Activated naive CD4-positive, alpha-beta T cell treated with anti-CD3 and anti-CD28 coated beads, Interleukin-2, amount 10 ng/mL, durations not matched to agents 7 days and 5 days (primary cell): Measurements from ENCODE around the gene VAC14.

ENCODE experiments used
- CTCF ChIA-PET: fragments of 350-600 bp; sonication (Branson Sonifier 250); formaldehyde crosslinking; loops from one replicate; lab custom pipeline; 2021; ENCODE audit warnings: antibody characterized with exemption; lab: Charles Lee
- DNase-seq: peaks from one replicate; pipeline ENCODE4 v3.0.0-alpha.2; 2020
- H3K27ac Mint-ChIP-seq: one replicate; pipeline ENCODE4 v1.8.0; 2021; ENCODE audit warnings: mild to moderate bottlenecking, moderate library complexity, mixed read lengths
- H3K27me3 Mint-ChIP-seq: one replicate; pipeline ENCODE4 v1.8.0; 2021; ENCODE audit warnings: mild to moderate bottlenecking, mixed read lengths
- H3K36me3 Mint-ChIP-seq: one replicate; pipeline ENCODE4 v1.8.0; 2021; ENCODE audit warnings: mixed read lengths
- H3K4me1 Mint-ChIP-seq: one replicate; pipeline ENCODE4 v1.8.0; 2021; ENCODE audit warnings: mixed read lengths
- H3K4me3 Mint-ChIP-seq: one replicate; pipeline ENCODE4 v1.8.0; 2021; ENCODE audit warnings: mild to moderate bottlenecking, moderate library complexity, mixed read lengths
- H3K9me3 Mint-ChIP-seq: one replicate; pipeline ENCODE4 v1.8.0; 2021; ENCODE audit warnings: mixed read lengths

VAC14 gene

DNA sequence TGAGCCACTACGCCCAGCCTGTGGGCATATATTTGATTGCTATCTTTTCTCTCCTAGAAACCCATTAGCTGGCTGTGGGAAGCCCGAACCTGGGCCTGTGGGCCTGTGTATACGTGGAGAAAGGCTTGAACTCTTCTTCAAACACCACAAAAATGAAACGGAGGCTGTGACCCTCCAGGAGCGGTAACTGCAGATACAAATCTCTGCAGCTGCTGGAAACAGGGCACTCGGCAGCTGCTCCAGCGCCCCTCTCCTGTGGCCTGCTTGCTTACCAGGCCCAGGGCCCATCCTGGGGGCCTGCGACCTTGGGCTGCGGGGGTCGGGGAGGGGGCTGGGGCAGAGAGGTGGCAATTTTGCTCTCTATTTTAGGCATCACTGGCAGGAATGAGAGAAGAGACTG lies 87.1 kb downstream of the VAC14 start:
- Mint-ChIP-seq H3K36me3 (no peaks in the 10 kb centered on the region), H3K4me3 (no peak overlapping the region)

DNA sequence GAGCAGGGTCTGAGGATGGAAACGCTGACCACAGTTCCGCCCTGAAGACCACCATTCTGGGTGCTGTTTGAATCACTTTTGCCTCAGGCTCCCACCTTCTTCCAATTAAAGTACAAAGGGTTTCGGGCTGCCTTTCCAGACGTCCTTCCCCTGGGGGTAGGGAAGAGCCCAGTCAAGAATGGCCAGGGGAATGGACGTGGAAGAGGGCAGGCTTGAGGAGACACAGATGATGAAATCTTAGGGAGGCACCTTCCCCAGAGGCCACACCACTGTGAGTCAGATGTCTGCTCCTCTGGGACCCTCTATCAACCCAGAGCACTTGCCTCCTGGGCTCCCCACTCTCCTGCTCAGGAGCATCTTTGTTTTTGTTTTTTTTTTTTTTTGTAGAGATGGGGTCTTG lies 87.6 kb downstream of the VAC14 start:
- Mint-ChIP-seq H3K27ac (no peak overlapping the region), H3K9me3 (no peaks in the 10 kb centered on the region), H3K4me1 (peaks cover 10% of the 10 kb centered on the region), H3K4me3 (no peak overlapping the region), H3K36me3 (no peaks in the 10 kb centered on the region), H3K27me3 (no peaks in the 10 kb centered on the region)
- DNase-seq: no peak
- CTCF ChIA-PET: no interaction called here

More for the DNA sequence above, 87.1 kb downstream of the VAC14 start:
- no peak for DNase-seq
- Mint-ChIP-seq H3K27me3 (no peaks in the 10 kb centered on the region), H3K27ac (no peak overlapping the region), H3K4me1 (peaks cover 10% of the 10 kb centered on the region), H3K9me3 (no peaks in the 10 kb centered on the region)
- CTCF ChIA-PET: no interaction called here

DNA sequence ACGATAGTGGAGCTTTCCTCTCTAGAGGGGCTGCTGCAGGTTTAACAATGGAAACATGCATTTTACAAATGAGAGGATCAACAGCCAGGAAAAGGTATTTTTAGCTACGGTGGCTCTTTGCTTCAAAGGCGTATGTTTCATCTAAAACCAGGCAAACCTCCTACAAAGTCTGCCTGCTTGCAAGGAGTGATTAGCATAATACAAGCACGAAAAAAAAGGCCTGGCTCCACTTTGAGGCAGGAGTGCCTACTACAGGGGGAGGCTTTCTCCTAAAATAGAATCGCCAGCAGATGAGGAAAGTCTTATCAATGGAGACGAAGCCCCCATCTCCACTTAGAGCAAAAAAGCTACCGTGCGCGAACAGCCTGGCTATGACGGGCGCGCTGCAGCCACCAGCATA lies 88.0 kb downstream of the VAC14 start:
- CTCF ChIA-PET: no interaction called here
- peaks cover 2% of the 10 kb centered on the region for H3K36me3 Mint-ChIP-seq

DNA sequence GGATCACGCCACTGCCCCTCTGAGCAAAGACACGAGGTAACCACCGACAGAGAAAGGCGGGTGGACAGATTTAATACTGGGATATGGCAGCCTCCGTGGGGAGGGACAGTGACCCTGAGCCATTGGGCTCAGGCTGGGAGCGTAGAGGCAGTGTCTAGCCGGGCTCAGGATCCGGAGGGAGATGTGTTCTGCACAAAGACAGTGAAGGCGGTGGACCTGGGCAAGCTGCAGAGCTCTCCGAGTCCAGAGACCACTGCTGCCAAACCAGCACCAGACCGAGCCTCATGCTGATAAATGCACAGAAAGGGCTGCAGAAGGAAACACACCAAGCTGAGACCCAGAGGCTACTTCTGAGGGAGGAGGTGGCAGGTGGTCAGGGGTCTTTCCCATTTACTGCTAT lies 88.6 kb downstream of the VAC14 start:
- H3K4me1 Mint-ChIP-seq: peaks cover 10% of the 10 kb centered on the region
- H3K27me3 Mint-ChIP-seq: no peaks in the 10 kb centered on the region
- CTCF ChIA-PET: no interaction called here
- H3K9me3 Mint-ChIP-seq: no peaks in the 10 kb centered on the region
- DNase-seq: no peak
- H3K4me3 Mint-ChIP-seq: no peak overlapping the region
- H3K36me3 Mint-ChIP-seq: peaks cover 2% of the 10 kb centered on the region
- no peak overlapping the region for H3K27ac Mint-ChIP-seq

More for the DNA sequence above, 88.0 kb downstream of the VAC14 start:
- no peak overlapping the region for H3K4me3 Mint-ChIP-seq
- no peak overlapping the region for H3K27ac Mint-ChIP-seq
- peaks cover 10% of the 10 kb centered on the region for H3K4me1 Mint-ChIP-seq
- DNase-seq: no peak
- no peaks in the 10 kb centered on the region for H3K27me3 Mint-ChIP-seq
- no peaks in the 10 kb centered on the region for H3K9me3 Mint-ChIP-seq

DNA sequence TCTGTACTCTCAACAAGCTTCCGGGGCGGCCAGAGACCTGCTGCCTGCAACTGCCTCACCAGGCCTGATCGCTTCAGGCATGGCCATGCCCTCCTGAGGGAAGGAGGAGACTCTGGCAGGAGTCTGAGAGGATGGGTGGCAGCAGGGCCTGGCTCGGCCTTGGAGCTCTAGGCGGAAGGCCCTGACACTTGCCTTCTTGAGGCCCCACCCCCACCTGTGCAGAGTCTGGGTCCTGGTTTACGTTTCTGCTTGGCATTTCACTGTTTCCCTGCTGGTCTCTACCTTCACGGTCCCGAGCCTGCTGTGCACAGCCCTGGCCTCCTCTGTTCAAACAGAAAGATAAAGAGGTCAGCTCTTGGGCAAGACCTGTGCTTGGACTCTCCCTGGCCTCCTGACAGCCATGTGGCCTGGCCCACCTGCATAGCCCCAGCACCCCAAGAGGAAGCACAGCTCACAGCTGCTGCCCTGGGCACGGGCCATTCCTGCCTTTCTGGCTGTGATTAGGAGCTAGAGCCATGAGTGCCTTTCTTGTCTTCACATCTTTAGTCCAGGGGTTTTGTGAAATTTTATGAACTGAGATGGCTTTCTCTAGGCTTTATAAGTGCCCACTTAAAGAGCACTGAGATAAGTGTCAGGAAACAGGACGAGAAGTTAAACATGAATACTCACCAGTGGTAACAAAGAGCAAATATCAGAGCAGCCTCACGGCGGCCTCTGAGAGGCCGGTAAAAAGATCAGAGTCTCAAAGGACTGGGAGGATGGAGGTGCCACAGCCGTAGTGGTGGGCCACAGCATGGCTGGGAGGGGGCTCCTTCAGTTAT lies 89.5 kb downstream of the VAC14 start:
- no peak for DNase-seq
- no peak overlapping the region for H3K27ac Mint-ChIP-seq
- CTCF ChIA-PET: interaction anchor here (0.8 kb wide), 1 partner anchor 60 kb away, joined by 3 read pairs; no protein-coding TSS in a partner anchor
- peaks cover 2% of the 10 kb centered on the region for H3K36me3 Mint-ChIP-seq
- H3K4me3 Mint-ChIP-seq: no peak overlapping the region
- H3K4me1 Mint-ChIP-seq: peaks cover 10% of the 10 kb centered on the region
- H3K27me3 Mint-ChIP-seq: no peaks in the 10 kb centered on the region
- no peaks in the 10 kb centered on the region for H3K9me3 Mint-ChIP-seq

DNA sequence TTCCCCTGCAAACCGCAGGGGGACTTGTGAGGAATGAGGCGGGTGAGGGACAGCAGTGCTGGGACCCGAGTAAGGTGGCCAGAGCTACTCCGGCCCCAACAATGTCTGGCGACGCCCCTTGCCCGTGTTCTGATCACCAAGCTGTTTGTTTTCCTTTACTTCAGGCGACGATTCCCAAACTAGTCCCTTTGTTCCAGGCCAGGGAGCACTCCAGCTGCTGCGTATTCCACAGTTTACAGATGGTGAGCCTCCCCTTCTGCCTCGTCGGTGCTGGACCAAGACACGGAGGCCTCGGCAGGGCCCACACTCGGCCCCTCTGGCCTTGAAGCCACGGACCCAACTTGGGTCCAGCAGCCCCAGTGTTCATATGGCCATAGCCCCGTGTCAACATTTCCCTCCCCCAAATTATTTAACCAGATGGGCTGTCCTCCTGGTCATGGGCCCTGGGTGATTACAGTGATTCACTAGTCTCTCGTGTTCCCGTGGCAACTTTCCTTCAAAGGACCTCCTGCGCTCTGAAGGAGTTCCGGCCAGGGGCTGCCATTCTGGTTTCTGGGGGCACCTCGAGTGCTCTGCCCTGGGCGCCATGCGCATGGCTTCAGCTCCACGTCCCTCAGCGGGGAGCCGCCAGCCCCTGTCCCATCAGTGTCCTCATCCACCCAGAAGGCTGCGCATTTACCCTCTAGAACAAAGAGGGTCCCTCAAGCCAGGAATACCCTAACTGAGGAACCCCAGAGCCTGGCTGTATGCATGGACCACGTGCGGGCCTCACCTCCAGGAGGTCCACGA lies 90.3 kb downstream of the VAC14 start:
- CTCF ChIA-PET: interaction anchor here (0.8 kb wide), 1 partner anchor 61 kb away, joined by 3 read pairs; no protein-coding TSS in a partner anchor
- no peaks in the 10 kb centered on the region for H3K27me3 Mint-ChIP-seq
- no peaks in the 10 kb centered on the region for H3K9me3 Mint-ChIP-seq
- peak overlapping the region; percentile 28 for H3K27ac Mint-ChIP-seq
- H3K4me3 Mint-ChIP-seq: no peak overlapping the region
- H3K4me1 Mint-ChIP-seq: peaks cover 10% of the 10 kb centered on the region
- peaks cover 2% of the 10 kb centered on the region for H3K36me3 Mint-ChIP-seq
- no peak for DNase-seq

DNA sequence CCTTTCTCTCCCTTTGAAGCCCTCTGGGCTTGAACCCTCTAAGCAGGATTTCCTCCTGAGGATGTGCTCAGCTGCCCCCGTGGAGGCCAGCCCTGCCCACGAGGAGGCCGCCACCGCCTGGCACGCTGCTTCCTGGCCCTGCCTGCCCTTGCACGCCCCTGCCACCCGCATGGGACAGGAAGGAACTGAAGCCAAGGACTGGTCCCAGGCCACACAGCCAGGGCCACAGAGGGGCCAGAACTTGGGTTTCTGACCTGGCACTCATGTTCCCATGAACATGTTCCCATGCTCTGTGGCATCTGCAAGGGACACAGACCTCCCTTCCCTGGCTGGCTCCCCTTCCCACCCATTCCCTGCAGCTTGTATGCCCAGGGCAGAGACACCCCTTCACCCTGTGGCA lies 91.0 kb downstream of the VAC14 start:
- peak overlapping the region; percentile 37 for H3K27ac Mint-ChIP-seq
- CTCF ChIA-PET: no interaction called here

DNA sequence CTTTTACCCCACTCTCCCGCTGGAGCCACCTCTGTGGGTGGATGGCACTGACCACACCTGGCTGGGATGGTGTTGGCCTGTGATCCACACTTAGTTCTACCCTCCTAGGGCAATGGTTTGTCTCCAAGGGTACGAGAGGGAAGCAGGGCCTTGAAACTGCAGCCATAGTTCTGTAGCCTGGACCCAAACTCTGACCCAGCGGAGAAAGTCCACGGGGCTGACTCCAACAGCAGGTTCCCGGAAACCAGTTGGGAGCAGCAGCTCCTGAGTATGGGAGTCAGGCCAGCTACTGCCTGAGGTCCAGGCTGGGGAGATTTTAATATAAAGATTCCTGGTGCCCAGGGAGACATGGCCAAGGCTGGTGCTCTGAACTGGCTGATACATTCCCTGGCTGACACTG lies 91.5 kb downstream of the VAC14 start:
- CTCF ChIA-PET: no interaction called here
- Mint-ChIP-seq H3K27ac (no peak overlapping the region), H3K4me3 (no peak overlapping the region), H3K36me3 (peaks cover 2% of the 10 kb centered on the region), H3K27me3 (no peaks in the 10 kb centered on the region), H3K9me3 (no peaks in the 10 kb centered on the region), H3K4me1 (peaks cover 10% of the 10 kb centered on the region)
- no peak for DNase-seq

More for the DNA sequence above, 91.0 kb downstream of the VAC14 start:
- DNase-seq: no peak
- no peaks in the 10 kb centered on the region for H3K9me3 Mint-ChIP-seq
- peaks cover 10% of the 10 kb centered on the region for H3K4me1 Mint-ChIP-seq
- H3K36me3 Mint-ChIP-seq: peaks cover 2% of the 10 kb centered on the region
- H3K27me3 Mint-ChIP-seq: no peaks in the 10 kb centered on the region
- H3K4me3 Mint-ChIP-seq: no peak overlapping the region

DNA sequence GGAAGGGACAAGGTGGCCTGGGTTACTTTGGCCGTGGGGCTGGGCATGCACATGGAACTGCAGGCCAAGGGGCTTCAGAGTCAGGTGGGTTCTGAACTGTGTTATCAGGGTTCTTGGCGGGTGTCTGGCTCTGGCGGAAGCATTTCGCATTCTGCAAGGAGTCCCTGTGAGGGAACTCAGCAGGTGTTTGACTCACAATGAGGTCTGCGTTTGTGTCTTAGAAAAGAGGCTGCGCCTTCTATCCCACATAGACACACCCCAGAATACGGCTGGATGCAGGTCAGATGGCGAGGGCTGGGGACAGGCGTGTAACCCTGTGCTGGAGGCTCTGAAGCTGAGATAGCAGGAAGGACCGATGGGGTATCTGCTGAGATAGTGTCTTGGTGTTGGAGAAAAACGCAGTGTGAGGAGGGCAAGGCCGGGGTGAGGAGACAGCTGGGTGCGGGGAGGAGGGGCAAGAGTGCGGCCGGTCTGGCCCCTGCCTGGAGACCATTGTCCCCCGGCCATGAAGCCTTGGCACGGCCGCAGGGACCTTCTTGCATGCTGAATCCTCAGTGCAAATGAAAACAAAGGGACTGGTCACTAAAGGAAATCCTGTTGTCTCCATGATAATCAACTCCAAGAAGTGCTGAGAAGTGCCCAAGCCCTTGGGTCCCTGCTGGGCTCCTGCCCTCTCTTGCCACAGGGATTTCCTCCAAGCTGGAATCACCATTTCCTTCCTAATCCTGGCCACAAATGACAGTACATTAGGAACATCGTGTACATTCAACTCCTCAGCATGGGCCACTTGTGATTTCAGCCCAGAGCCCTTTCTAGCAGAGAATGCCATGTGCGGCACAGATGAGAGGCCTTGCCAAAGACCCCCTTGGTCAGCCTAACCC lies 92.4 kb downstream of the VAC14 start:
- no peaks in the 10 kb centered on the region for H3K9me3 Mint-ChIP-seq
- peaks cover 10% of the 10 kb centered on the region for H3K4me1 Mint-ChIP-seq
- no peak for DNase-seq
- no peak overlapping the region for H3K4me3 Mint-ChIP-seq
- CTCF ChIA-PET: no interaction called here
- peaks cover 2% of the 10 kb centered on the region for H3K36me3 Mint-ChIP-seq
- H3K27ac Mint-ChIP-seq: no peak overlapping the region
- no peaks in the 10 kb centered on the region for H3K27me3 Mint-ChIP-seq

DNA sequence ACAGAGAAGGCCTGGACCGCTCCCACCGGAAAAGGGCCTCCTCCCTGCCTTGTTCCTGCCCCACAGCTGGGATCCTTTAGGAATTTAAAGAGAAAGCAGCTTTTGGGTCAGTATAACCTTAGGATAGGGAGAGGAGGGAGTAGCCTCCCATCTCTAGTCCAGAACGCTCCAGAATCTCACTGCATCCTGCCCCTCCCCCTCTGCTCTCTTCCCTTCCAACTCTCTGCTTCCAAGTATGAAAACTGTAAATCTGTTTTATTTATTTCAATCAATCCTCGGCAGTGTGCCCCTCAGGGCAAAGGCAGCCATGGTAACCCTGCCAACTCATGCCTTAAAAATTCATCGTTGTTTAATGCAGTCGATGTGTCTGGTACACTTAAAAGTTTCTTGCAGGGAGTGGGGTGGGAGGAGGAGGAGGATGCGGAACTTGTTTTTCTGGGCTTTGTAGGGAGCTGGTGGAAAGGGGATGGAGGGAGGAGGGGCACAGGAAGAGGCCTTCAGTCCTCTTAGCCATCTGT lies 94.0 kb downstream of the VAC14 start:
- peaks cover 2% of the 10 kb centered on the region for H3K36me3 Mint-ChIP-seq
- DNase-seq: no peak
- CTCF ChIA-PET: no interaction called here

DNA sequence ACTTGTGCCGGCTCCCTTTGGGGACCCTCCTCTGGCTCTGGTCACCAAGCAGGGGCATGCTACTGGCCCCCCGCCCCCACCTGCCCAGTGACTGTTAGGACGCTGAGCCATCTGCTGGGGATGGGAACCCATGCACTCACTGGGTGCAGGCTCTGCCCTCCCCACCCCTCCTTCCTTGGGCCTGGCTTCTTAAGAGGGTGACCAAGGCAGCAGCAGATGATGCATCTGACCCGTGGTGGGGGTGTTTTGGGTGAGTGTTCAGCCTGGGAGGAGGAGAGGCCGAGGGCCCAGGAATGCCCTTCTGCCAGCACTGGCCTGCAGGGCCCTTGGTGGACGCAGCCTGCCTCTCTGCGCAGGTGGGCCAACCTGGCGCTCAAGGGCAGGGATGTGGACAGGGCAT lies 95.9 kb downstream of the VAC14 start:
- CTCF ChIA-PET: no interaction called here
- H3K27me3 Mint-ChIP-seq: no peaks in the 10 kb centered on the region
- H3K4me3 Mint-ChIP-seq: no peak overlapping the region
- H3K27ac Mint-ChIP-seq: no peak overlapping the region
- no peak for DNase-seq
- H3K9me3 Mint-ChIP-seq: no peaks in the 10 kb centered on the region
- peaks cover 3% of the 10 kb centered on the region for H3K4me1 Mint-ChIP-seq
- H3K36me3 Mint-ChIP-seq: peaks cover 2% of the 10 kb centered on the region

More for the DNA sequence above, 94.0 kb downstream of the VAC14 start:
- H3K27me3 Mint-ChIP-seq: no peaks in the 10 kb centered on the region
- H3K9me3 Mint-ChIP-seq: no peaks in the 10 kb centered on the region
- H3K27ac Mint-ChIP-seq: no peak overlapping the region
- H3K4me1 Mint-ChIP-seq: peaks cover 10% of the 10 kb centered on the region
- no peak overlapping the region for H3K4me3 Mint-ChIP-seq

DNA sequence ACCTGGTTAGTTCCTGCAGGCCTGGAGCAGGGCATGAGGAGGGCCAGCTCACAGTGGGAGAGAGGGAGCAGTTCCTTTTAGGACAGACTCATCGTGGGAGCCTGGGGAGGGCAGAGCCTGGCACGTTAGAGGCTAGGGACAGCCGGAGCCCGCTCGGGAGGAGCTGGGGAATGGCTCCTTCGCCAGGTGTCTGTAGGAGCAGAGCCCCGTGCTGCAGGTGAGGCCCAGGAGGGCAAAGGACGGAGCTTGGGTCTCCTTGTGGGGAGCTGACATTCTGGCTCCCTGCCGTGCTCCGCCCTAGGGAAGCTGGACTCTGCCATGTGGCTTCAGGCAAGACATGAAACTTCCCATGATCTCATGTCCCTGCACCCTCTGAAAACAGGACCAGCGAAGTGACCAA lies 96.4 kb downstream of the VAC14 start:
- Mint-ChIP-seq H3K27ac (no peak overlapping the region), H3K4me1 (no peaks in the 10 kb centered on the region), H3K27me3 (no peaks in the 10 kb centered on the region), H3K9me3 (no peaks in the 10 kb centered on the region), H3K36me3 (peaks cover 2% of the 10 kb centered on the region), H3K4me3 (no peak overlapping the region)
- no peak for DNase-seq
- CTCF ChIA-PET: no interaction called here

DNA sequence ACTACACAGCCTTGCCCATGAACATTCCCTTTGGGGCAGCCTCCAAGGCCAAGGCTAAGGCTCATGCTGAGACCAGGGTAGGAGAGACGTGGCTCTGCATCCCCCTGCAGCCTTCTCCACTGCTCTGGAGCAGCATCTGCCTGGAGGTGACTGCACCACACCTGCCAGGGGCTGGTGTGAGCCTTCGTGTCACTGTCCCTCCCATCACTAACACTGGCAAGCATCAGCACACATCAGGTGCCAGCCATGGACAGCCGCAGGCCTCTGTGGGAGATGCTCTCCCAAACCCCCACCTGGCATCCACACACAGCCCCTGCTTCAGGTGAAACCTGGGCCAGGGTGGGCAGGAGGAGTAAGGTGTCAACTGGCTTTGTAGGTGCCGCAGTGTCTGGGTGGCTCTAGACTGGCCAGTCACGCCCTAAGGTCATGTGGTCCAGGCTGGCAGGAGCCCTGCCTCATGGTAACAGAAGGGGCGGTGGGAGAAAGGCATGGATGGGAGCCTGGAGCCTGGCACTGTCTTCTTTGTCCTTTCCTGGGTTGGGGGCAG lies 97.0 kb downstream of the VAC14 start:
- no peaks in the 10 kb centered on the region for H3K27me3 Mint-ChIP-seq
- no peak overlapping the region for H3K4me3 Mint-ChIP-seq
- no peak for DNase-seq
- CTCF ChIA-PET: no interaction called here
- no peaks in the 10 kb centered on the region for H3K9me3 Mint-ChIP-seq
- H3K36me3 Mint-ChIP-seq: peaks cover 6% of the 10 kb centered on the region
- peaks cover 4% of the 10 kb centered on the region for H3K4me1 Mint-ChIP-seq
- H3K27ac Mint-ChIP-seq: no peak overlapping the region
